Right lobe of liver (tissue), 6 donors: Measurements from ENCODE around the gene GGNBP2. TPM values are rescaled to one million over a fixed set of nuclear protein-coding genes. Genes with fewer than 3 reads are reported as not detected.

Experiments used
- ATAC-seq, 4 donors: fragments of 200-7000 bp; cut with Tn5 transposase; one replicate each; pipeline ENCODE4 v1.9.1; 2020; ENCODE audit warnings: mild to moderate bottlenecking in 4 of 4, moderate library complexity in 4 of 4
- DNase-seq, 3 donors: peaks; one replicate each; pipeline ENCODE4 v3.0.0-alpha.2; 2020
- H3K27ac ChIP-seq, 3 donors: fragments of 200-600 bp; one replicate each; pipeline ENCODE4 v1.8.0; 2022
- H3K27me3 ChIP-seq, 2 donors: fragments of 200-600 bp; one replicate each; pipeline ENCODE4 v1.8.0; 2022
- H3K36me3 ChIP-seq, 4 donors: fragments of 200-600 bp; sonication (generic) in 1 of 4; one replicate each; pipeline versions ENCODE4 v1.5.1 to v1.8.0; 2017 to 2022; ENCODE audit warnings: control low read depth in 1 of 4
- H3K4me1 ChIP-seq, 4 donors: fragments of 200-600 bp; sonication (generic) in 1 of 4; one replicate each; pipeline versions ENCODE4 v1.5.1 to v1.8.0; 2017 to 2022; ENCODE audit warnings: control low read depth in 1 of 4
- H3K4me3 ChIP-seq, 3 donors: fragments of 200-600 bp; one replicate each; pipeline ENCODE4 v1.8.0; 2022
- H3K9me3 ChIP-seq, 4 donors: fragments of 200-600 bp; sonication (generic) in 1 of 4; one replicate each; pipeline versions ENCODE4 v1.5.1 to v1.8.0; 2017 to 2022; ENCODE audit warnings: control low read depth in 1 of 4
- CTCF ChIP-seq, 4 donors: fragments of 200-600 bp in 3 of 4; fragments of 450-650 bp in 1 of 4; IDR thresholded peaks; one replicate each; pipeline versions ENCODE4 v1.5.1 to v1.8.0; 2016 to 2022; ENCODE audit warnings: antibody characterized with exemption in 4 of 4, mild to moderate bottlenecking in 2 of 4
- POLR2A ChIP-seq: fragments of 450-650 bp; IDR thresholded peaks from one replicate; pipeline ENCODE4 v1.6.1; 2017; ENCODE audit warnings: antibody characterized with exemption, mild to moderate bottlenecking
- WGBS: methylation state at CpG from one replicate; pipeline ENCODE4 v1.1.6; 2018; ENCODE audit warnings: low coverage, low lambda C conversion rate; ENCODE audit not compliant: insufficient coverage; ENCODE audit errors: missing lambda C conversion rate; 5-methylcytosine and 5-hydroxymethylcytosine counted together
- intact Hi-C, 2 donors: fragments of 100-400 bp; cut with DNase I; formaldehyde crosslinking; loops; one replicate each; pipeline versions ENCODE4 v1.11.2 to v1.14.1; 2022
- total RNA-seq, 6 experiments: library from RNA; depleted of rRNA in 2 of 6; stranded (reverse); fragments of >200 nt in 2 of 6; fragmentation: NEBNext Ultra II Directional in 3 of 6; extraction: Animal tissue kit (Norgen Biotek cat#: 25700) in 3 of 6; gene quantifications; one replicate each; pipeline versions ENCODE4 v1.1.0 to v1.2.4, GENCODE V29; 2016 to 2023
- donor health status: DM: no; HTN: yes; CAD: no.
- donor health status: DM: no; HTN: no; CAD: no.
- donor health status: DM: no; HTN: no; CAD: no.
- donor health status: DM: no; HTN: yes; CAD: no.
- donor health status: DM: no; HTN: yes; CAD: no.

Gene GGNBP2
- total RNA-seq, 6 experiments from 2014 or later = 24.3 to 39.6 (median 35.3) TPM

- WGBS = 33% methylated on average over 7 of the region's 7 CpGs
- no peak for ATAC-seq
- Histone ChIP-seq H3K36me3 (no peaks in the 10 kb centered on the region), H3K4me3 (no peak overlapping the region), H3K4me1 (no peaks in the 10 kb centered on the region), H3K27me3 (no peaks in the 10 kb centered on the region), H3K27ac (no peak overlapping the region), H3K9me3 (no peaks in the 10 kb centered on the region)
- no peak for DNase-seq
- TF ChIP-seq POLR2A (no peak), CTCF (IDR thresholded peaks at IDR 0.05) (no peak)
- intact Hi-C loops = no loop called here
Measured at GRCh38 chr17:36617773-36618172, 73.1 kb downstream of the GGNBP2 start.

GRCh38 chr17:36623281-36623680, 78.6 kb downstream of the GGNBP2 start:
- TF ChIP-seq POLR2A = no peak
- DNase-seq (no peak), ATAC-seq (no peak)
- Histone ChIP-seq H3K27me3 (no peaks in the 10 kb centered on the region), H3K36me3 (no peaks in the 10 kb centered on the region), H3K27ac (no peak overlapping the region), H3K4me3 (no peak overlapping the region), H3K9me3 (no peaks in the 10 kb centered on the region), H3K4me1 (no peaks in the 10 kb centered on the region)
- intact Hi-C loops = no loop called here
- WGBS = no CpG with 5 or more reads among the region's 3 CpGs

GRCh38 chr17:36625188-36625587, 80.5 kb downstream of the GGNBP2 start:
- no peaks in the 10 kb centered on the region for H3K36me3 ChIP-seq
- no peak overlapping the region for H3K27ac ChIP-seq
- no peaks in the 10 kb centered on the region for H3K27me3 ChIP-seq
- no peaks in the 10 kb centered on the region for H3K9me3 ChIP-seq
- 79% methylated on average over 6 of the region's 7 CpGs for WGBS
- no peak for ATAC-seq
- no peak for DNase-seq
- H3K4me3 ChIP-seq = no peak overlapping the region
- intact Hi-C loops = no loop called here
- TF ChIP-seq POLR2A (no peak), CTCF (IDR thresholded peaks at IDR 0.05) (no peak)
- no peaks in the 10 kb centered on the region for H3K4me1 ChIP-seq

GRCh38 chr17:36627101-36627500, 82.4 kb downstream of the GGNBP2 start:
- TF ChIP-seq CTCF (IDR thresholded peaks at IDR 0.05) = no peak
- TF ChIP-seq POLR2A = no peak
- no peak for DNase-seq
- no peak for ATAC-seq
- Histone ChIP-seq H3K4me3 (no peak overlapping the region), H3K27me3 (no peaks in the 10 kb centered on the region), H3K4me1 (no peaks in the 10 kb centered on the region), H3K9me3 (no peaks in the 10 kb centered on the region), H3K27ac (no peak overlapping the region), H3K36me3 (no peaks in the 10 kb centered on the region)
- intact Hi-C loops = no loop called here
- 71% methylated on average over 6 of the region's 12 CpGs for WGBS

GRCh38 chr17:36628576-36628975, 83.9 kb downstream of the GGNBP2 start:
- no peak overlapping the region for H3K4me3 ChIP-seq
- no peaks in the 10 kb centered on the region for H3K9me3 ChIP-seq
- DNase-seq (no peak), ATAC-seq (no peak)
- WGBS = no CpG with 5 or more reads among the region's 2 CpGs
- no peaks in the 10 kb centered on the region for H3K4me1 ChIP-seq
- intact Hi-C loops = no loop called here
- TF ChIP-seq POLR2A = no peak
- no peak for TF ChIP-seq CTCF (IDR thresholded peaks at IDR 0.05)
- H3K36me3 ChIP-seq = no peaks in the 10 kb centered on the region
- no peak overlapping the region for H3K27ac ChIP-seq
- H3K27me3 ChIP-seq = no peaks in the 10 kb centered on the region
